Loucy (cell line): ENCODE data around the gene CPAMD8.

Source experiments
- H2AFZ ChIP-seq: fragments of 200-600 bp; sonication (generic); 2 replicates; pipeline ENCODE4 v1.6.0; 2016; ENCODE audit warnings: antibody characterized with exemption, mild to moderate bottlenecking, low read length, moderate library complexity
- H3F3A ChIP-seq: fragments of 200-600 bp; 2 replicates; pipeline ENCODE4 v1.6.0; 2016; ENCODE audit warnings: antibody characterized with exemption, low read depth, mild to moderate bottlenecking
- H3K27me3 ChIP-seq: fragments of 200-600 bp; sonication (generic); 2 replicates; pipeline ENCODE4 v1.6.1; 2014; ENCODE audit warnings: low read length, mild to moderate bottlenecking; ENCODE audit not compliant: insufficient read depth, poor library complexity, severe bottlenecking
- H3K36me3 ChIP-seq: fragments of 200-600 bp; sonication (generic); 2 replicates; pipeline ENCODE4 v1.6.1; 2016; ENCODE audit warnings: low read length; ENCODE audit not compliant: insufficient read depth
- H3K4me1 ChIP-seq: fragments of 200-600 bp; sonication (generic); 2 replicates; pipeline ENCODE4 v1.5.1; 2014; ENCODE audit warnings: low read length, mild to moderate bottlenecking; ENCODE audit not compliant: insufficient read depth, poor library complexity, severe bottlenecking
- H3K4me2 ChIP-seq: fragments of 200-600 bp; sonication (generic); 2 replicates; pipeline ENCODE4 v1.6.0; 2014; ENCODE audit warnings: antibody characterized with exemption, low read length, low read depth, mild to moderate bottlenecking; ENCODE audit not compliant: poor library complexity, severe bottlenecking
- H3K4me3 ChIP-seq: fragments of 200-600 bp; sonication (generic); 2 replicates; pipeline ENCODE4 v1.5.1; 2014; ENCODE audit warnings: low read length, mild to moderate bottlenecking, mixed read lengths; ENCODE audit not compliant: poor library complexity, severe bottlenecking
- H3K79me2 ChIP-seq: fragments of 200-600 bp; sonication (generic); 2 replicates; pipeline ENCODE4 v1.6.1; 2014; ENCODE audit warnings: low read length; ENCODE audit not compliant: insufficient read depth
- H3K9ac ChIP-seq: fragments of 200-600 bp; sonication (generic); 2 replicates; pipeline ENCODE4 v1.6.0; 2014; ENCODE audit warnings: mild to moderate bottlenecking, low read depth, low read length, moderate library complexity; ENCODE audit not compliant: poor library complexity, severe bottlenecking
- H3K9me2 ChIP-seq: fragments of 200-600 bp; sonication (generic); replicated peaks from 2 replicates; pipeline ENCODE4 v1.6.1; 2016; ENCODE audit warnings: low read depth, low read length, mixed read lengths
- H3K9me3 ChIP-seq: fragments of 200-600 bp; sonication (generic); 2 replicates; pipeline ENCODE4 v1.6.1; 2014; ENCODE audit warnings: mild to moderate bottlenecking, antibody characterized with exemption, low read length, low read depth; ENCODE audit not compliant: insufficient read depth
- H4K20me1 ChIP-seq: fragments of 200-600 bp; sonication (generic); 2 replicates; pipeline ENCODE4 v1.6.0; 2014; ENCODE audit warnings: antibody characterized with exemption, low read length, mild to moderate bottlenecking; ENCODE audit not compliant: insufficient read depth, poor library complexity, severe bottlenecking
- EZH2phosphoT487 ChIP-seq: fragments of 200-600 bp; IDR thresholded peaks from 2 replicates; pipeline ENCODE4 v1.6.1; 2018; ENCODE audit warnings: antibody characterized with exemption, mild to moderate bottlenecking, moderate library complexity, borderline replicate concordance
- TF ChIP-seq, protein P1 (sequence below): fragments of 200-600 bp; sonication (generic); conservative IDR thresholded peaks from 2 replicates; pipeline ENCODE4 v1.5.1; 2014; ENCODE audit warnings: mild to moderate bottlenecking, antibody characterized with exemption, low read length

The CPAMD8 gene

DNA sequence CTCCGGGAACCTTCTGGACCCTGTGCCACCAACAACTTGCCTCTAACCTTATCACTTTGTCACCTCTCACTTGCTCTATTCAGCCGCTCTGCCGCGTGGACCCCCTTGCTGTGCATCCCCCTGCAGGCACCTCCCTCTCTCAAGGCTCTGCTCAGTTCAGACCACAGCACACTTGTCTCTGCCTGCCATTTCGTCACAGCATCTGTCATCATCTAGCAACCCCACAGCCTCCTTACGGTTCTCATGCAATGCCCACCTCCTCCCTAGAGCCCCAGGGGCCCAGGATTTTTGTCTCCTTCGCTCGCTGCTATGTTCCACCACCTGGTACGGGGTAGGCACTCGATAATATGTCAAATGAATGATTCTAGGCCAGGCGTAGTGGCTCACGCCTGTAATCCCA is 43.8 kb upstream of the CPAMD8 start:
- Histone ChIP-seq H3K9me3 (no peaks in the 10 kb centered on the region), H3K36me3 (peaks cover 25% of the 10 kb centered on the region; the same call in 1 of the 2 replicates), H3K4me2 (peak overlapping the region; percentile 50)

DNA sequence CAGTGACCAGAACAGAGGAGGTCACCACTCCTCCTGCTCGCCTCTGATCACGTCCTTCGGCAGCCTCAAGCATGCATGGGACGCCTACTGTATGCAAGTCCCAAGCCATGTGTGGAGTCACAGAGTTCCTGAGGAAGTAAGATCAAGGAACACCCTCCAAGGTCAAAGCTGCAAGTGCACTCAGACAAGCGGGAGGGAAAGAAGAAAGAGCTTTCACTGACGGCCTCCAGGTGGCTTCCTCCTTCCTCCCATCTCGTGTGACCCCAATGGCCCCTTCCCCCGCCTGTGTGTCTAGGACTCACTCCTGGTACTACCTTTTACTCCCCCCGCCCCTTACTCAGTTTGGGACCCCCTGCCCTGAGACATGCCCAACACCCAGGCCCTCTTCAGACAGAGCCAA is 42.6 kb upstream of the CPAMD8 start:
- Histone ChIP-seq H3K9ac (no peak overlapping the region), H3K4me2 (peak overlapping the region; percentile 50), H3K4me1 (peaks cover 34% of the 10 kb centered on the region), H3K4me3 (no peak overlapping the region), H3K9me2 (no peaks in the 10 kb centered on the region), H3K79me2 (peaks cover 71% of the 10 kb centered on the region), H3F3A (0 out of 2 replicates have a peak, but pooled peaks cover 4% of the 10 kb centered on the region), H4K20me1 (peaks cover 9% of the 10 kb centered on the region), H3K9me3 (no peaks in the 10 kb centered on the region), H3K36me3 (peaks cover 25% of the 10 kb centered on the region; the same call in 1 of the 2 replicates), H3K27me3 (no peaks in the 10 kb centered on the region), H2AFZ (no peak overlapping the region)
- TF ChIP-seq, protein P1, sequence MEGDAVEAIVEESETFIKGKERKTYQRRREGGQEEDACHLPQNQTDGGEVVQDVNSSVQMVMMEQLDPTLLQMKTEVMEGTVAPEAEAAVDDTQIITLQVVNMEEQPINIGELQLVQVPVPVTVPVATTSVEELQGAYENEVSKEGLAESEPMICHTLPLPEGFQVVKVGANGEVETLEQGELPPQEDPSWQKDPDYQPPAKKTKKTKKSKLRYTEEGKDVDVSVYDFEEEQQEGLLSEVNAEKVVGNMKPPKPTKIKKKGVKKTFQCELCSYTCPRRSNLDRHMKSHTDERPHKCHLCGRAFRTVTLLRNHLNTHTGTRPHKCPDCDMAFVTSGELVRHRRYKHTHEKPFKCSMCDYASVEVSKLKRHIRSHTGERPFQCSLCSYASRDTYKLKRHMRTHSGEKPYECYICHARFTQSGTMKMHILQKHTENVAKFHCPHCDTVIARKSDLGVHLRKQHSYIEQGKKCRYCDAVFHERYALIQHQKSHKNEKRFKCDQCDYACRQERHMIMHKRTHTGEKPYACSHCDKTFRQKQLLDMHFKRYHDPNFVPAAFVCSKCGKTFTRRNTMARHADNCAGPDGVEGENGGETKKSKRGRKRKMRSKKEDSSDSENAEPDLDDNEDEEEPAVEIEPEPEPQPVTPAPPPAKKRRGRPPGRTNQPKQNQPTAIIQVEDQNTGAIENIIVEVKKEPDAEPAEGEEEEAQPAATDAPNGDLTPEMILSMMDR, result peak; percentile 27; the same call in 1 of the 2 replicates
- no peak for TF ChIP-seq EZH2phosphoT487

More for the DNA sequence above, 43.8 kb upstream of the CPAMD8 start:
- peak overlapping the region; percentile 4 for H3K9ac ChIP-seq
- TF ChIP-seq EZH2phosphoT487, result no peak
- TF ChIP-seq, protein P1, result no peak
- H3F3A ChIP-seq, result 0 out of 2 replicates have a peak, but pooled peaks cover 4% of the 10 kb centered on the region
- no peak overlapping the region for H2AFZ ChIP-seq
- H3K9me2 ChIP-seq, result no peaks in the 10 kb centered on the region
- no peaks in the 10 kb centered on the region for H3K27me3 ChIP-seq
- H3K79me2 ChIP-seq, result peaks cover 68% of the 10 kb centered on the region
- H3K4me1 ChIP-seq, result peaks cover 29% of the 10 kb centered on the region
- peaks cover 18% of the 10 kb centered on the region for H4K20me1 ChIP-seq
- H3K4me3 ChIP-seq, result no peak overlapping the region

- H3K36me3 ChIP-seq, result peaks cover 49% of the 10 kb centered on the region
- no peaks in the 10 kb centered on the region; the same call in 1 of the 2 replicates for H3K9me3 ChIP-seq
- peaks cover 11% of the 10 kb centered on the region for H3K4me1 ChIP-seq
- no peaks in the 10 kb centered on the region for H3K27me3 ChIP-seq
- no peak overlapping the region for H2AFZ ChIP-seq
- 0 out of 2 replicates have a peak, but pooled peaks cover 4% of the 10 kb centered on the region for H3F3A ChIP-seq
- H3K4me3 ChIP-seq, result no peak overlapping the region
- peaks cover 5% of the 10 kb centered on the region for H4K20me1 ChIP-seq
- H3K4me2 ChIP-seq, result no peak overlapping the region
- TF ChIP-seq, protein P1, result no peak
- TF ChIP-seq EZH2phosphoT487, result no peak
- no peaks in the 10 kb centered on the region for H3K9me2 ChIP-seq
- peaks cover 52% of the 10 kb centered on the region for H3K79me2 ChIP-seq
- H3K9ac ChIP-seq, result no peak overlapping the region
Observed at GRCh38 chr19:17063428-17063827, 36.8 kb upstream of the CPAMD8 start.
